SJSA1 (cell line): Measurements from ENCODE around the gene TRIM58. TPM values are rescaled to one million over a fixed set of nuclear protein-coding genes. Genes with fewer than 3 reads are reported as not detected.

Experiments used
- DNase-seq, 2 experiments: peaks; one replicate each; pipeline ENCODE4 v3.0.0-alpha.2; 2015 to 2020; ENCODE audit warnings: low spot score in 2 of 2, low read depth in 1 of 2
- H3K27ac ChIP-seq: fragments of 250-450 bp; sonication (Bioruptor Pico); 2 replicates; pipeline ENCODE4 v1.5.1; 2020; ENCODE audit warnings: mild to moderate bottlenecking, moderate library complexity
- H3K27me3 ChIP-seq: fragments of 250-450 bp; sonication (Bioruptor Pico); replicated peaks from 2 replicates; pipeline ENCODE4 v1.5.1; 2020; ENCODE audit warnings: mild to moderate bottlenecking, moderate library complexity
- H3K36me3 ChIP-seq: fragments of 250-450 bp; sonication (Bioruptor Pico); 2 replicates; pipeline ENCODE4 v1.5.1; 2020; ENCODE audit warnings: mild to moderate bottlenecking
- H3K4me1 ChIP-seq: fragments of 250-450 bp; sonication (Bioruptor Pico); replicated peaks from 2 replicates; pipeline ENCODE4 v1.6.1; 2021; ENCODE audit warnings: mild to moderate bottlenecking
- H3K4me3 ChIP-seq: fragments of 250-450 bp; sonication (Bioruptor Pico); 2 replicates; pipeline ENCODE4 v1.5.1; 2020; ENCODE audit warnings: mild to moderate bottlenecking
- H3K9me3 ChIP-seq: fragments of 250-450 bp; sonication (Bioruptor Pico); replicated peaks from 2 replicates; pipeline ENCODE4 v1.5.1; 2020; ENCODE audit warnings: mild to moderate bottlenecking
- total RNA-seq: library from RNA; depleted of rRNA; stranded (reverse); fragments of >200 nt; shearing (Covaris generic); gene quantifications from 2 replicates; pipeline ENCODE4 v1.2.3, GENCODE V29; 2014; rRNA removed

Gene TRIM58, protein sequence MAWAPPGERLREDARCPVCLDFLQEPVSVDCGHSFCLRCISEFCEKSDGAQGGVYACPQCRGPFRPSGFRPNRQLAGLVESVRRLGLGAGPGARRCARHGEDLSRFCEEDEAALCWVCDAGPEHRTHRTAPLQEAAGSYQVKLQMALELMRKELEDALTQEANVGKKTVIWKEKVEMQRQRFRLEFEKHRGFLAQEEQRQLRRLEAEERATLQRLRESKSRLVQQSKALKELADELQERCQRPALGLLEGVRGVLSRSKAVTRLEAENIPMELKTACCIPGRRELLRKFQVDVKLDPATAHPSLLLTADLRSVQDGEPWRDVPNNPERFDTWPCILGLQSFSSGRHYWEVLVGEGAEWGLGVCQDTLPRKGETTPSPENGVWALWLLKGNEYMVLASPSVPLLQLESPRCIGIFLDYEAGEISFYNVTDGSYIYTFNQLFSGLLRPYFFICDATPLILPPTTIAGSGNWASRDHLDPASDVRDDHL
- not detected in 2 replicates for total RNA-seq

DNA sequence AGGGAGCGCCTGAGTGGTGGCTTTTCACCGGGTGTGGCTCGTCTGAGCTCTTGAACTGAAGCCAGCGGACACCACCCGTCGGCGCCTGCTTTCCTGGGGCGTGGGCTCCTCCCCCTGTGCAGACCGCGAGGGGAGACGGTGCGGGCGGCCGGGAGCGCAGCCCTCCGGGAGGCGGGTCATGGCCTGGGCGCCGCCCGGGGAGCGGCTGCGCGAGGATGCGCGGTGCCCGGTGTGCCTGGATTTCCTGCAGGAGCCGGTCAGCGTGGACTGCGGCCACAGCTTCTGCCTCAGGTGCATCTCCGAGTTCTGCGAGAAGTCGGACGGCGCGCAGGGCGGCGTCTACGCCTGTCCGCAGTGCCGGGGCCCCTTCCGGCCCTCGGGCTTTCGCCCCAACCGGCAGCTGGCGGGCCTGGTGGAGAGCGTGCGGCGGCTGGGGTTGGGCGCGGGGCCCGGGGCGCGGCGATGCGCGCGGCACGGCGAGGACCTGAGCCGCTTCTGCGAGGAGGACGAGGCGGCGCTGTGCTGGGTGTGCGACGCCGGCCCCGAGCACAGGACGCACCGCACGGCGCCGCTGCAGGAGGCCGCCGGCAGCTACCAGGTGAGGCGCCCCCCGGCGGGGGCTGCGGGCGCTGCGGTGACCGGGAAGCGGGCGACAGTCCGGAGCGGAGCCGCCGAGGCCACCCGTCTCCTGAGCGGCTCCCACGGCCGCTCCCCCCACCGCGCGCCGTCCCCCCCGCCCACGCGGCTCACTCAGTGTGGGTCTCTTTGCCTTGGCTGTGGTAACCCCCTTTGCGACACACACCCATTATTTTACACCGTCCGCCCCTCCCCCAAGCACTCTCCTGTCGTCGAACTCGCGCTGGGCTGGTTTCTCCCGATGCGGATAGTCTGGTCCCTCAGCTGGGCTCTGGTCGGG, at the start of gene TRIM58:
Gene TRIM58 (plus strand): TSS at position 119 of the 916 bp plus-strand sequence. CDS start 60 bp downstream, at position 179.
- no peaks in the 10 kb centered on the region for H3K27me3 ChIP-seq
- no peak within 1 kb of the TSS for H3K4me3 ChIP-seq
- no peaks in the 10 kb centered on the region for H3K4me1 ChIP-seq
- no peaks in the 10 kb centered on the region for H3K36me3 ChIP-seq
- no peak for DNase-seq
- H3K9me3 ChIP-seq = peaks cover 12% of the 10 kb centered on the region
- no peak within 1 kb of the TSS for H3K27ac ChIP-seq

DNA sequence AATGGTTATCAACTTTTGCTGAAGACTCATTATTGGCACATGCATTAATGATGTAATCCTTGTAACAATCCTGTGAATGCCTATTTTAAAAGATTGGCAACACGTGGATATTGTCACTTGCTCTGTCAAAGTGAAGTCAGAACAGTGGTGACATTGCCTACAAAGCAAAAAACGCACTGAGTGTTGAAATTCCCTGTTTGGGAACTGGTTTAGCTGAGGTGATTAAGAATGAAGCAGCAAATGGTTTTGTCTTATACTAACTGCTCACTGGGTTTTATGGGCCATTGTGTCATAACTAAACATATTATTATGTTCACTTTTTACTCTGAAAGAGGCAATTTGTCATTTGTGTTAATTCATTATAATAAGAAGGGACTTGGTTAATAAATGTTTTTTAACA, 44.4 kb upstream of the TRIM58 start:
- Histone ChIP-seq H3K27ac (no peak overlapping the region), H3K9me3 (peaks cover 3% of the 10 kb centered on the region; the same call in 1 of the 2 replicates), H3K27me3 (no peaks in the 10 kb centered on the region), H3K36me3 (no peaks in the 10 kb centered on the region), H3K4me3 (no peak overlapping the region), H3K4me1 (no peaks in the 10 kb centered on the region)
- no peak for DNase-seq

DNA sequence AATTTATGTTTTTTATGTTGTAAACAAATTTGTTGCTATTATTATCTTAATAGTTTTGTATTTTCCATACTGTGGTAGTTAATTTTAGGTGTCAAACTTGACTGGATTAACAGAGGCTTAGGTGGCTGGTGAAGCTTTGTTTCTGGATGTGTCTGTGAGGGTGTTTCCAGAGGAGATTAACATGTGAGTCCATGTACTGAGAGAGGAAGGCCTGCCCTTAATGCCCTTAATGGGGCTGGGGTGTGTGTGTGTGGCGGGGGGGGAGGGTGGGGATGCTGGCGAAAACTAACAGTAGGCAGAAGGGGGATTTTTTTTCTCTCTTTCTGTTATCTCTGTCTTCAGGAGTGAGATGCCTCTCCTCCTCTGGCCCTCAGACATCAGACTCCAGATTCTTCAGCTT, 34.9 kb upstream of the TRIM58 start:
- no peak overlapping the region for H3K27ac ChIP-seq
- no peaks in the 10 kb centered on the region for H3K27me3 ChIP-seq
- no peak for DNase-seq
- H3K4me1 ChIP-seq = no peaks in the 10 kb centered on the region
- H3K36me3 ChIP-seq = no peaks in the 10 kb centered on the region
- H3K4me3 ChIP-seq = no peak overlapping the region
- no peaks in the 10 kb centered on the region for H3K9me3 ChIP-seq

DNA sequence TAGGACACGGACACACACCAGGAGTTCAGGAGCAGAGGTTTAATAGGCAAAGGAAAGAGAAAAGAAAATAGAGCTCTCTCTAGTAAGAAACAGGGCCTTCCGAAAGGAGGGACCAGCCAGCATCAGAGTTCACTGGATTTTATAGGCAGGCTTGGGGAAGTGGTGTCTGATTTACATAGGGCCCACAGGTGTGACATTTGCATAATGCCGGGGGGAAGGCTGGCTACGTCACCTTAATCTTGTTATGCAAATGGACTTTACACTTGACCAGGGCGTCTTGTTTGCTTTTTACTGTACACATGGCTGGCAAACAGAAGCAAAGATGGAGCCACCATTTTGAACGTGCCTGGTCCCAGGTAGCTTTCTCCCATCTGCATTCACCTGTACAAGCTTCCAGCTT, 33.0 kb upstream of the TRIM58 start, which contains the start of gene OR14A16:
Gene OR14A16 (minus strand): TSS at position 97 of the 400 bp plus-strand sequence. CDS start 8,390 bp downstream, outside the sequence.
- DNase-seq = no peak

DNA sequence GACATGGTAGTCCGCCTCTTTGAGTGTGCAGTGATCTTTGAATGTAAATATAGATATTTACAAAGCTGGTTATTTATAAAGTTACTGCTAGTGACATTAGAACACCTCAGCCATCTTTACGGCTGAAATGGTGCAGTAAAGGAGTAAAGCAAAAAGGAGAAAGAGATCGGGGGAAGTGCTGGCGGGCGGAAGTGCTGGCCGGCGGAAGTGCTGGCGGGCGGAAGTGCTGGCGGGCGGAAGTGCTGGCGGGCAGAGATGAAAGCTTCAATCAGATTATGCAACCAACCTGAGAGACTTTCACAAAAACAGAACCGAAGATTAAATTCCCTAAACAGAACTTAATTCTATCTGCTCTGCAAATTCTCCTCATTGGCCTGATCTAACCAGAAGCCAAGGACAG, 31.6 kb upstream of the TRIM58 start:
- Histone ChIP-seq H3K27me3 (no peaks in the 10 kb centered on the region), H3K27ac (no peak overlapping the region), H3K4me3 (no peak overlapping the region), H3K36me3 (no peaks in the 10 kb centered on the region), H3K9me3 (peaks cover 5% of the 10 kb centered on the region; the same call in 1 of the 2 replicates), H3K4me1 (no peaks in the 10 kb centered on the region)
- DNase-seq = no peak

More for the DNA sequence above, 33.0 kb upstream of the TRIM58 start, which contains the start of gene OR14A16:
- Histone ChIP-seq H3K27ac (no peak within 1 kb of the TSS), H3K4me1 (no peaks in the 10 kb centered on the region), H3K36me3 (no peaks in the 10 kb centered on the region), H3K4me3 (no peak within 1 kb of the TSS), H3K9me3 (peaks cover 5% of the 10 kb centered on the region; the same call in 1 of the 2 replicates), H3K27me3 (no peaks in the 10 kb centered on the region)

DNA sequence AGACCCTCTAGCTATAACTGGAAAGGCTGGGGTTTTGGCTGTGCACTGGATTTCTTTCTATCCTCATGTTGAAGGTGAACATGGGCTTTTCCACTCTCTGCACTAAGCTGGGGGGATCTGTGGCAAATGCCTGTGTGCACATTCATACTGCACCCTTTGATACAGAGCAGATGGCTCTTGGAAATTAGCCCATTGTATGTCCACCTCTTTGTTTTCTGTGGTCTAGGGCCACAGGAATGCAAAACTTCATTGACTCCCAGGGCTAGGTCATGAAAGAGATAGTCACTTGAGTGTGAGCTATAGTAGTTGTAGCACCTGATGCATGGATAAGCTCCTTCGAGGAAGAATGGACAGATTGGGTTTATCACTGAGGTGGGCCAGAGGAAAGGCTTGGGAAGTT, 27.3 kb upstream of the TRIM58 start:
- Histone ChIP-seq H3K36me3 (no peaks in the 10 kb centered on the region), H3K27me3 (no peaks in the 10 kb centered on the region), H3K4me3 (no peak overlapping the region), H3K4me1 (no peaks in the 10 kb centered on the region), H3K9me3 (peaks cover 8% of the 10 kb centered on the region; the same call in 1 of the 2 replicates), H3K27ac (no peak overlapping the region)
- DNase-seq = no peak

DNA sequence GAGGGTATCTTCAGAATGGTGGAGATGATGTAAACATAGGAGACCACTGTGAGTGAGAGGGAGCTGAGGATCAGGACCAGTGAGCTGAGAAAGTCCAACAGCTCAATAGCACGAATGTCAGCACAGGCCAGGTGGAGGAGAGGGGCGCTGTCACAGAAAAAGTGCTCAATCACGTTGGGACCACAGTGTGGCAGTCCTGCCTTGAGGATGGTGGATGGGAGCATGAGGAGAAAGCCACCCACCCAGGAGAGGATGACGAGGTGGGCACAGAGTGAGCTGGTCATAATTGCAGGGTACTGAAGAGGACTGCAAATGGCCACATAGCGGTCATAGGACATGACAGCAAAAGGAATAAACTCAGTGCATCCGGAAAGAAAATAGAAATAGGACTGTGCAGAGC, 23.4 kb upstream of the TRIM58 start:
- no peaks in the 10 kb centered on the region for H3K36me3 ChIP-seq
- H3K27ac ChIP-seq = no peak overlapping the region
- H3K27me3 ChIP-seq = no peaks in the 10 kb centered on the region
- H3K9me3 ChIP-seq = peaks cover 4% of the 10 kb centered on the region
- no peak overlapping the region for H3K4me3 ChIP-seq
- no peaks in the 10 kb centered on the region for H3K4me1 ChIP-seq
- no peak for DNase-seq

DNA sequence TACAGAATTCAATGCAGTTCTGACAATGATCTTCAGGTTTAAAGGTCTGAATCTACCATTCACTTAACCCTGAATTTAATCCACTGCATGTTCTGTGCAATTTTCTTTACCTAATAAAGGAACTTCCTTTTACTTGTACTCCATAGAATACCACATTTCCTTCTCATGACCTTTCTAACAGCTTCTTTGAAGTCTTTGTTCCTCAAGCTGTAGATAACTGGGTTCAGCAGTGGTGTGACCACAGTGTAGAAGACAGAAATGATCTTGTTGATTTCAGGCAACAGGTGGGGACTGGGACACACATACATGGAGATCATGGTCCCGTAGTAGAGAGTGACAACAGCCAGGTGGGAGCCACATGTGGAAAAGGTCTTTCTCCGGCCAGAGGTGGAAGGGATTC, 16.2 kb upstream of the TRIM58 start:
- Histone ChIP-seq H3K9me3 (peaks cover 5% of the 10 kb centered on the region), H3K4me3 (no peak overlapping the region), H3K4me1 (no peaks in the 10 kb centered on the region), H3K27me3 (no peaks in the 10 kb centered on the region), H3K36me3 (no peaks in the 10 kb centered on the region), H3K27ac (no peak overlapping the region)
- no peak for DNase-seq

DNA sequence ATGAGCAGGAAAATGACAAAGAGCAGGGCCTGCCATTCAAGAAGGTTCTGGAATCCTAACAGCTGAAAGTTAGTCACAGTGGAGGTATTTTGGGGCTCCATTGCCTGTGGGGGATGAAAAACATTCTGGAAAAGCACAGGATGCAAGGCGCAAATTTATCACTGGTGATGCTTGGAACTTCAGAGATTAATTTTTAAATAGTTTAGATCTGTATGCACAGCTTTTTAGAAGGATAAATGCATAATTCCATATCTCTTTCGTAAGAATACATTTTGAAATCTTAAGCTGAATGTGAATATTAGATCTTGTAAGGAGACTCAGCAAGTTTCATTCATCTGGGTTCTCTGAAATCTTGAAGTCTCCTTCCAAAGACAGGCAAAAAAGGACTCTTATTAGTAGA, 15.2 kb upstream of the TRIM58 start, which contains the start of gene OR11L1:
Gene OR11L1 (minus strand): TSS at position 101 of the 400 bp plus-strand sequence. CDS start 0 bp downstream, at position 101.
- Histone ChIP-seq H3K9me3 (peaks cover 7% of the 10 kb centered on the region), H3K27me3 (no peaks in the 10 kb centered on the region), H3K4me3 (no peak within 1 kb of the TSS), H3K27ac (no peak within 1 kb of the TSS), H3K4me1 (no peaks in the 10 kb centered on the region), H3K36me3 (no peaks in the 10 kb centered on the region)
- no peak for DNase-seq

DNA sequence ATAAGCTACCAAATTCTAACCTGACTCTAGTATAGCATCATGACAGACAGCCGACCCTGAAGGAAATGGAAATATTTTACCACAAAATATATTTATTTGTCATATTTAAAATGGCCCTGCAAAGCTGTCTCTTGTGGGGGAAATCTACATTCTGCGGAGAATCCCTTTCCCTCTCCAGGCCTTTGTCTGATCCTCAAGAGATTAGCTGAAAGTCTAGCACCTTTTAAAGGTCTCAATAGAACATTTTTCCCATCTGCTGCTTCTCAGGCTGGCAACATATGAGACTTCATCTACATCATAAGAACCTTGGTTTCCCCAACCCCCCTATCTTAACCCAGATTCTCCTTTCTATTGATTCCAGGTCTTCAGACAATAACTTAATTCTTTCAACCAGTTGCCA, 13.6 kb upstream of the TRIM58 start:
- Histone ChIP-seq H3K27ac (no peak overlapping the region), H3K9me3 (peaks cover 7% of the 10 kb centered on the region)

DNA sequence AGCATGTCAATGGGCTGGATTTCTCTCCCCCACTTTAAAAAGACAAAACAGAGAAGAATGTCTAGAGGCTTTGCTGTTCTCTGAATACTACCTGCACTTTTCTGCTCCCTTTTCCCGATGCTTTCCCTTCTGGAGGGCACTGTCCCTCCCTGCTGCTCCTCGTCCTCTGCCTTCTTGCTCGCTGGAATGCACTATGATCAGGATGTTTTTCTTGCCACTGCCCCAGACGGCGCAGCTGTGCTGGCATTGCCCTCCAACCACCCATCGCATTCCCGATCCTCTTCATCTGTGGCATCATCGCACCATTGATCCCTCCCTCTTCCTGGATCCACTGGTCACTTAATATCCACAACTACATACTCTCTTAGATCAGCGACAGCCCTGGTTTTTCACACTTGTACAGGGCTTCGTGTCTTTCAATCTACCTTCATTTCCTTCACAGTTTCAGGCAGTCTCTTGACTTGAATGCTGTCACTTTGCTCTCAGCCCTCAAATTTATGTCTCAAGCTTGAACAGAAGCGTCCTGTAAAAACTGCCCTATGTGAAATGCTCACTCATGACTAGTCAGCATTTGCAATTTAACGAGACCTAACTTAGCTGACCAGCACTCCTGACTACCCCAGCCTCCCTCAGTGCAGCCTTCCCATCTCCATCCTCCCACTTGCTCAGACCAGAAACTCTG, 11.8 kb upstream of the TRIM58 start:
- H3K36me3 ChIP-seq = no peaks in the 10 kb centered on the region
- H3K9me3 ChIP-seq = peaks cover 7% of the 10 kb centered on the region; the same call in 1 of the 2 replicates
- no peak for DNase-seq
- no peak overlapping the region for H3K27ac ChIP-seq
- H3K4me1 ChIP-seq = no peaks in the 10 kb centered on the region
- H3K27me3 ChIP-seq = no peaks in the 10 kb centered on the region
- H3K4me3 ChIP-seq = no peak overlapping the region

More for the DNA sequence above, 13.6 kb upstream of the TRIM58 start:
- Histone ChIP-seq H3K4me3 (no peak overlapping the region), H3K36me3 (no peaks in the 10 kb centered on the region), H3K27me3 (no peaks in the 10 kb centered on the region), H3K4me1 (no peaks in the 10 kb centered on the region)
- no peak for DNase-seq

DNA sequence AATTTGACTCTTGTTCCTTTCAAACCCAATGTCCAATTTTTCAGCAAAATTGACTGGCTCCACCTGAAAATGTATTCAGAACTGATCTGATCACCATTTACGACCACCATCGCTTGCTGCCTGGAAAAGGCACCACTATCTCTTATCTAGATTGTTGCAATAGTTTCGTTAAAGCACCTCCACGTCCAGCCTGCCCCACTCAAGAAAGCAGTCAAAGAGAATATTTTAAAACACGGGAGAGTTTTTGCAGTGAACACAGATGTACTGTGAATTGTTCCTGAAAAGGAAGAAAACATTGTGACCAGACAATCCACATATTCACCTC, 11.3 kb upstream of the TRIM58 start:
- Histone ChIP-seq H3K27me3 (no peaks in the 10 kb centered on the region), H3K9me3 (peaks cover 7% of the 10 kb centered on the region; the same call in 1 of the 2 replicates), H3K4me3 (no peak overlapping the region), H3K36me3 (no peaks in the 10 kb centered on the region), H3K27ac (no peak overlapping the region), H3K4me1 (no peaks in the 10 kb centered on the region)
- no peak for DNase-seq

DNA sequence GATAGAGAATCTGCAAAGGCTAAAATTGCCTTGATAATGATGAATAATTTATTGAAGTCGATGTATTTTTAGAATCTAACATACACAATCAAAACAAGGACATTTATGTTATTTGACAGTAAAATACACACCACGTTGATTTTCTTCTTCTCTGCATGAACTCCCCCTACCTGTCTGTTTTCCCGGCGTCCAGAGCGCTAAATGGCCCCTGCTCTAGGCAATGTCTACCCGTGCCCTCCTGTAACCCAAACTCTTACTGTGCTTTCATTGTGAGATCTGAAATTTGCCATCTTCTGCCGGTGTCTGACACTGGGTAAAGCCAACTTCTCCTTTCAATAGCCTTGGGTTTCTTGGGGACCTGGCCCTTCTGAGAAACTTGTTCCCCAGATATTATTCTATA, 8.6 kb upstream of the TRIM58 start:
- DNase-seq = no peak
- H3K27me3 ChIP-seq = no peaks in the 10 kb centered on the region
- H3K4me3 ChIP-seq = no peak overlapping the region
- H3K27ac ChIP-seq = no peak overlapping the region
- peaks cover 7% of the 10 kb centered on the region; the same call in 1 of the 2 replicates for H3K9me3 ChIP-seq
- H3K4me1 ChIP-seq = no peaks in the 10 kb centered on the region
- H3K36me3 ChIP-seq = no peaks in the 10 kb centered on the region
